Activated naive CD4-positive, alpha-beta T cell treated with Interleukin-2 at 50 U/mL for 16 hours (primary cell): ENCODE results near the gene PML.
"Not testable (repeated sequence)": the region's sequence is repeated elsewhere in the genome, so short reads cannot be mapped to it uniquely, and the experiment has no call there.

ENCODE experiments used
- DNase-seq: peaks from one replicate; pipeline ENCODE4 v3.0.0-alpha.2; 2020

Gene PML

DNA sequence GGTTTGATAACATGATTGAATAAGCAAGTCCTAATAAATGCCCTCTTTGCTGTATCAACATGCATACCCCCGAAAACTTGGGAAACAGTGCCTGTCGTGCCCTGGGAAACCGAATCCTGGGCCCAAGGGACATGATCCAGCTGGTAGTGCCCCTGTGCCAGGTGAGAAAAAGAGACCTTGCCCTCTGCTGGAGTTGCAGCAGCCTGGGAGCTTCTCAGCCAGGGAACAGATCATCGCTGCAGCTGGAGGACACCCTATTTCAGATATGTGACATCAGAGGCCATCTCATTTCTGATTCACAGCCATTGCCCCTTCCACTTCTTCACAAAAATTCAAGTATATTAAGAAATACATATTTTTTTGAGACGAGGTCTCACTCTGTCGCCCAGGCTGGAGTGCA, 34.7 kb upstream of the PML start:
- no peak for DNase-seq

DNA sequence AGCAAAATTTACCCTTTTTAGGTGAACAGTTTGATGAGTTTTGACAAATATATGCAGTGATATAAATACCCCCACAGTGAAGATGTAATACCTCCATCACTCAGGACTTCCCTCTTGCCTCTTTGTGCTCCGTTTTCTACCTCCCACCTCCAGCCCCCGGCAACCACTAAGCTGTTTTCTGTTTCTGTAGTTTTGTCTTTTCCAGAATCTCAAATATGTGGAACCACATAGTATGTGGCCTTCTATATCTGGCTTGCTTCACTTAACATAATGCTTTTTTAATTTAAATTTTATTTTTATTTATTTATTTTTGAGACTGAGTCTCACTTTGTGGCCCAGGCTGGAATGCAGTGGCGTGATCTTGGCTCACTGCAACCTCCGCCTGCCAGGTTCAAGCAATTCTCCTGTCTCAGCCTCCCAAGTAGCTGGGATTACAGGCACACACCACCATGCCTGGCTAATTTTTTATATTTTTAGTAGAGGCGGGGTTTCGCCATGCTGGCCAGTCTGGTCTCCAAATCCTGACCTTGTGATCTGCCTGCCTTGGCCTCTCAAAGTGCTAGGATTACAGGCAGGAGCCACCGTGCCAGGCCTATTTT, 33.9 kb upstream of the PML start:
- not testable (repeated sequence) for DNase-seq

DNA sequence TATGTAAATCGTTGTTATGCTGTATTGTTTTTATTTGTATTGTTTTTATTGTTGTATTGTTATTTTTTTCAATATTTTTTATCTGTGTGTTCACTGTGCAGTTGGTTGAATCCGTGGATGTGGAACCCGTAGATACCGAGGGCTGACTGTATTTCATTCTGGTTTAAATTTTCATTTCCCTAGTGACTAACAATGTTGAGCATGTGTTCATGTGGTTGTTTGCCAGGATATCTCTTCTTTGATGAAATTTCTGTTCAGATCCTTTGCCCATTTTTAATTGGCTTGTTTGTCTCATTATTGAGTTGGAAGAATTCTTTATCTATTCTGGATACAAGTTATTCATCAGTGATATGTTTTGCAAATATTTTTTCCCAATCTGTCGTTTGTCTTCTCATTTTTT, 32.1 kb upstream of the PML start:
- no peak for DNase-seq

DNA sequence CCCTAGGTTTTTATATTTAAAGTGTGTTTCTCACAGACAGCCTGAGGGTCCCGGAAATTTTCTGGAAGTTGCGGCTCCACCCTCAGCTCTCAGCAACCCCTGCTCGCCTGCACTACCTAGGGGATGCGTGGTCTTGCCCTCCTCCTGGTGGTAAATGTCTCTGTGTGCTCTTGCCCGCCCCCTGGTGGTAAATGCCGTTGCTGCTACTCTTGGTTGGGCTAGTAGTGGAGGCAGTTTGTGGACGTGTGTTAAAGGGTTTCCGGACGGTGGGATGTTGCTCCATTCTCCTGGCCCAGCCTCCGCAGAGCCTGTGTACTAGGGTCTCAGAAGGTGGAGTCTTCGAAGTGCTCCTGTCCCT, 29.8 kb upstream of the PML start:
- peak; percentile 87 for DNase-seq

DNA sequence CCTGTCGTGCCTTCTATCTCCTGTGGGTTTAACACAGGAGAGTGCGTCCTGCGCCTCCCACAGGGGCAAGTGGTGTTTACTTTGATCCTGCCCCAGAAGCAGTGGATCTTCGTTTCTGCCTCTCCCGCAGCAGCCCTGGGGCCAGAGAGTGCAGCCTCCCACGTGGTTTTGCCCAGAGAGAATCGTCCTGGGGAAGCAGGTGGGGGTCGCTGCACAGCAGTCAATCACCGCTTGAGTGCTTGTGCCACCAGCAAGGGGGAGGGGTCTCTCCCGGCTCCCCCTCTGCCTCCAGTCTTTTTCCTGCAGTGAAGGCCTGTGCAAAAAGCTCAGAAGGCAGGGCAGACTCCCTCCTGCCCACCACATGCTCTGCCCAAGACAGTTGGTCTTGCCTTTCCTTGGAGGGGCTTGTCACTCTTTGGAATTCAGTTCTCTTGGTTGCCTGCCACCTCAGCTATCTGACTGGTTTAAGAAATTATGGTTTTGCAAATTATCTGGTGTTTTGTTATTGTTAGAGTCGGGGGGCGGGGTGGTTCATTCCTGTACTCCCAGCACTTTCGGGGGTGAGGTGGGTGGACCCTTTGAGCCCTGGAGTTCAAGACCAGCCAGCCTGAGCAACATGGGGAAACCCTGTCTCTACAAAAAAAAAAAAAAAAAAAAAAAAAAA, 29.3 kb upstream of the PML start:
- DNase-seq = peak; percentile 70

DNA sequence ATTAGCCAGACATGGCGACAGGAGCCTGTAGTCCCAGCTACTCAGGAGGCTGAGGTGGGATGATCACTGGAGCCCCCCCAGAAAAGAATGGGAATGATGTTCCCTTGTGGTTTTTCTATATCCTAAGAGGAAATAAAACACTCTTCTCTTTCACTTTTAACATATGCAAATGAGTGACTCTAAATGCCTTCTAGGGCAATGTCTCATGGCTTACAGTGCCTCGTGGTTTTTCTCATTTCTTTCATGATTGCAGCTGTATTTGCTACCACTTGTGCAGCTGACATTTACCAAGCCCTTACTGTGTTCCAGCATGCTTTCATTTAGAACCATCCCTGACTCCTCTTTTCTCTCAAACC, 28.8 kb upstream of the PML start:
- no peak for DNase-seq

DNA sequence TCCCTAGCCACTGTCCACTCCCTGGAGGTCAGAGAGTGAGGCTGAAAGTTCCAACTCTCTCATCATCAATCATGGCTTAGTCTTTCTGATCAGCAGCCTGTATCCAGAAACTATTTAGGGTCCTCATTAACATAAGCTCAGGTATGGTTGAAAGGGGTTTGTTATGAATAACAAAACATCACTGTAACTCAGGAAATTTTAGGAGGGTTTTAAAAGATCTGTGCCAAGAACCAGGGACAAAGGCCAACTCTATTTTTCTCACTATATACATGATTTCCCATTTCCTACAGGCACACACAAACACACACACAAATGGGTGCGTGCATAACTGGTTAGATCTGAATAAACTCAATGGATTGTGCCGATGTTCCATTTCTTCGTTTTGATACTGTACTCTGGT, 26.1 kb upstream of the PML start:
- no peak for DNase-seq

DNA sequence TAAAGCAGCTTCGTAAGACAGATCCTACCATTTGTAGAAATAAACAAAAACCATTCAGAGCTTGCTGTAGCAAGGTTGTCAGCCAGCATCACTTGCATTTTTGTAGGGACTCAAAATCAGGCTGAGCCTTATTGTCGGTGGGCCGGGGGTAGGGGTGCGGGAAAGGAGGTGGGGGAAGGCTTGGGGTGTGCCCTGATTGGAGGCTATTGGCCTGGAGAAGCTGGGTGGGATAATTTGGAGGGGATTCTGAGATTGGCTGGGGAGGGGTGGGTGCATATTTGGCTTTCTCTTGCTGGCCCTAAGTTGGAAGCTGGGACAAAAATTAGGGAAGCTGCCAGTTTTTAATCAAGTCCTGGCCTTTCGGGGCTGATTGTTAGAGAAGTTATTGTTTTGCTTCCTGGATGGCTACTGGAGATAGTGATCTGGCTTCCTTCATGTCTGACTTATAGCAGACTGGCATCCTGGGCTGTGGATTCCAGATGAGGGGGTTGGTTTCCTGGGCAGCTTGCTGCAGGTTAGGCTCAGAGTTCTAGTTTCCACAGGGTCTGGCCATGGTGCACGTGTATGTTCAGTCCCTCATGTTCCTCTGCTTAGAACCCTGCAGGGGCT, 25.3 kb upstream of the PML start:
- no peak for DNase-seq

DNA sequence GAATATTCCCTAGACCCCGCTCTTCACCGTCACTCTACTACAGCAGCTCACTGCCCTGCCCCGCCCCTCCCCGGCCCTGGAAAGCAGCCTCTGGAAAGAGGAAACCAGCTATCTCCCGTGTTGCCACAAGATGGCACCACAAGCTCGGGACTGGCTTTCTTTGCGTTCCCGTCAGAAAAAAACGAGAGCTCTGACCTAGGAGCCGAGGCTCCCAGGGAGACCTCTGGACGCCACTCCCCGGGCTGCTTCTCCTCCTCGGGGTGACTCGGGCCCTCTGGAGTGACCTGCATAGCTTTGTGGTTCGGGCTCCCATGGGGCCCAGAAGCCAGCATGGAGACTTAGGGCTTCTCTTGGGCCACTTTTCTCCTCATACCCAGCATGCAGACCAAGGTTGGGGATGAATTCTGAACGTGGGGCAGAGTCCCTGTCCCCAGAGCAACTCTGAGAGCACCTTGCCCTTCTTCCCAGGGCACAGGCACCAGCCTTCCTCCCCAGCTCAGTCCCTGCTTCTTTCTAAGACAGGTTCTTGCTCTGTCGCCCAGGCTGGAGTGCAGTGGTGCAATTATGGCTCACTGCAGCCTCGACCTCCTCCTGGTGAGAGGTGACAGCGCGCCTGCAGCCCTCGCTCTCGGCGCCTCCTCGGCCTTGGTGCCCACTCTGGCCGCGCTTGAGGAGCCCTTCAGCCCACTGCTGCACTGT, 21.4 kb upstream of the PML start:
- peak; percentile 81 for DNase-seq

DNA sequence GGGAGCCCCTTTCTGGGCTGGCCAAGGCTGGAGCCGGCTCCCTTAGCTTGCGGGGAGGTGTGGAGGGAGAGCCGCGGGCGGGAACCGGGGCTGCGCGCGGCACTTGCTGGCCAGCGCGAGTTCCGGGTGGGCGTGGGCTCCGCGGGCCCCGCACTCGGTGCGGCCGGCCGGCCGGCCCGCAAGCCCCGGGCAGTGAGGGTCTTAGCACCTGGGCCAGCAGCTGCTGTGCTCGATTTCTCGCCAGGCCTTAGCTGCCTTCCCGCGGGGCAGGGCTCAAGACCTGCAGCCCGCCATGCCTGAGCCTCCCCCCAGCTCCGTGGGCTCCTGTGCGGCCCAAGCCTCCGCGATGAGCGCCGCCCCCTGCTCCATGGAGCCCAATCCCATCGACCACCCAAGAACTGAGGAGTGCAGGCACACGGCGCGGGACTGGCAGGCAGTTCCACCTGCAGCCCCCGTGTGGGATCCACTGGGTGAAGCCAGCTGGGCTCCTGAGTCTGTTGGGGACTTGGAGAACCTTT, 20.8 kb upstream of the PML start:
- not testable (repeated sequence) for DNase-seq

DNA sequence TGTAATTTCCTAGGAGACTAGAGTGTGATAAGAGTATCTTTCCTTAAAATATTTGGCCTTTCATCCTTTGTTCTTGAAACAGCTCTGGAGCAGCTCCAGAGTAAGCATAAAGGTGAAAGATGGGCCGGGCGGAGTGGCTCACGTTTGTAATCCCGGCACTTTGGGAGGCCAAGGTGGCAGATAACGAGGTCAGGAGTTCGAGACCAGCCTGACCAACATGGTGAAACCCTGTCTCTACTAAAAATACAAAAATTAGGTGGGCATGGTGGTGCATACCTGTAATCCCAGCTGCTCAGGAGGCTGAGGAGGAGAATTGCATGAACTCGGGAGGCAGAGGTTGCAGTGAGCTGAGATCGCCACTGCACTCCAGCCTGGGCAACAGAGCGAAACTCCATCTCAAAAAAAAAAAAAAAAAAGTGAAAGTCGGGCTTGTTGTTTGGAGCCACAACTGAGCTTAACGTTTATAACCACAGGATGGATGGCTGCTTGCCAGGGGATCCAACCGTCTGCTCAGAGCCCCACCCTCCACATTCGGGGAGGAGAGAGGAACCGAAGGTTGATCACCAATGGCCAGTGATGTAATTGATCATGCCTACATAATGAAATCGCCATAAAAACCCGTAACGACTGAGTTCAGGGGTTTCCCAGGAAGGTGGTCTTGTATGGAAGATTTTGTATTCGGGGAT, 18.9 kb upstream of the PML start:
- not testable (repeated sequence) for DNase-seq

DNA sequence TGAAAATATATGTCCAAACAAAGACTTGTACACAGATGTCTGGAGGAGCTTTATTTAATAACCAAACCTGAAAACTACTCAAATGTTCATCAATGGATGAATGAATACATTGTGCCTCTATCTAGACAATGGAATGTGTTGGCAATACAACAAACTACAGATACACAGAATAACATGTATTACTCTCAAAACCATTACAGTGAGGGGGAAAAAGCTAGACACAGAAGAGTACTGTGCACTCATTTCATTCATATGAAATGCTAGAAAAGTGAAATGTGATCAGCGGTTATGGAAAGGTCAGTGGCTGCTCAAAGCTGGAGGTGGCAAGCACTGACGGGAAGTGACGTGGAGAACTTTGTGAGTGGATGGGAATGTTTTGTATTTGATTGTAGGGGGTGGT, 15.6 kb upstream of the PML start:
- no peak for DNase-seq

DNA sequence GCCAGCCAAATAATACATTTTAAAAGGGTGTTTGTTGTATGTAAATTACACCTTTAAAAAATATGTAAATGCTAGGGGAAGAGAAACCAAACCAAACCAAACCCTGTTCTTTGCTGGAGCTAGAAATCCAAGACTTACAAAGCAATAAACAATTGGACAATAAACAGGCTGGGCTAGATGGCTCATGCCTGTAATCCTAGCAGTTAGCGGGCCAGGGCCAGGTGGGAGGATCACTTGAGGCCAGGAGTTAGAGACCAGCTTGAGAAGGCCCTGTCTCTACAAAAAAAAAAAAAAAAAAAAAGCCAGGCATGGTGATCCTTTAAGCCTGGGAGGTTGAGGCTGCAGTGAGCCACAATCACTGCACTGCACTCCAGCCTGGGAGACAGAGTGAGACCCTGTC, 14.9 kb upstream of the PML start:
- DNase-seq = no peak

DNA sequence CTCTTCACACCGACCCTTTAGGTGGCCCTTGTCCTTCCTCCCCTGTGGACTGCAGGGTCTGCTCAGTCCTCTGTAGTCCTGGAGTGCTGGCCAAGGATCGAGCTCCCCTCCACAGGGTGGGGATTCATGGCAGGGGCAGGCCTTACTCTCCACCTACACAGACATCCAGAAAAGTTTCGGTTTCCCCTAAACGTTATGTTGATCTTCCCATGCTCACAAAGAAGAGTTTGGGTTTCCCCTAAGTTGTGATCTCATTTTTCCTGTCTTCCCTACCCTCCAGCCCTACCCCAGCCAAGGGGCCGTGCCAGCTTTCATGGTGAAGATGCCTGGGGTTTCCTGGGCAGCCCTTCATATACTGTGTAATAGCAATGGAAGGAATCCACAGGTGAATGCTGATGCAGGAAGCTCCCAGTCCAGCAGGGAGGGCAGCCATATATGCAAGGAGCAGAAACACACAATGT, 12.7 kb upstream of the PML start:
- DNase-seq = no peak

DNA sequence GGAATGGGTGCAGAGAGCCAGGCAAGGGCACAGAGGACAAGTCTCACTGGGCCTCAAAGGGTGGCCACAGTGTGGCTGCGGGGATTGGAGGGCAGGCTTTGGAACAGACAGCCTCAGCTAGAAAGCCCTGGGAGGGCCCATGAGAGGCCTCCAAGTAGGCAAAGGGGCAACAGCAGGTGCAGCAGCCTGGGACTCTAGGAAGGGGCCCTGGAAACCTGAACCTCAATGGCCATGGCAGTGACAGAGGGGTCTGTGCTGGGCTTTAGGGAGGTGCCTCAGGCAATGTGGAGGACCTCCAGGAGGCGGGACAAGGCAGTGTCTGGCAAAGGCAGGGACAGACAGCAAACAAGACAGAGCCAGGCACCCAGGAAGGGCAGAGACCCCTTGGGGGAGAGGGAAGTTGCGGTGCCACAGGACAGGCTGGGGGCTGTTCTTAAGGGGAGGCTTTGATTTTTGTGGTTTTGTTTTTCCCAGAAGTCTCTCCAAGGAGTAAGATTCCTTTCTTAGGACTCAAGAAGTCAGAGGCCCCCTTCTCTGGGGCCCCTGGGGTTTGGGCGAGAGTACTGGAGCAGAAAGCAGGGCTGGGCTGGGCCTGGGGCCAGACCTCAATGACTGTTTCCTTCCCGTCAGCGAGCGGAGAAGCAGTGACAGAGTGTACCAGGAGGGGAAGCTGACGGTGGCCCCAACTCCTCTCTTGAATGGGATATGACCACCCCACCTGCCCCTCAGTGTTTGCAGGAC, 12.1 kb upstream of the PML start:
- DNase-seq = no peak

DNA sequence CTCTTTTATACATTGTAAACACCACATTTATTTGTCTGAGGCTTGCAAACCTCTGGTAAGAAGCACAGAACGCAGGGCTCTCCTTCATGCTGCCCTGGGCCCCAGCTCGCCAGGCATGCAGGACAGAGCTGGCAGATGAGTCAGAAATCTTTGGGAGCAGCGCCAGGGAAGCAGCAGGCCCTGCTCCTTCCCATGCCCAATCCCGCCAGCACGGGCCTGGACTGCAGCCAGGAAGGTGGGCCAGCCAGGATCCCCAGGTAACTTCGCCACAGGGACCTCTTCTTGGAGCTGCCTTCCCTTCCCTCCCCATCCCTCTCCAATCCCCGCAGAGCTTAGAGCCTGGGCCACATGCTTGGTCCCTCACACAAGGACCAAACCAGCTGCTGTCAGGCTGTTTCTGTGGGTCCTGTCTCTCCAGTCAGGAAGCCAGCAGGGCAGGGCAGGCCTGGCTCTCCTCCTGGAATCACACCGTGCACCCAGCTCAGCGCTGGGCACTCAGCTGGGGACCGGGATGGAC, 11.2 kb upstream of the PML start:
- DNase-seq = no peak

DNA sequence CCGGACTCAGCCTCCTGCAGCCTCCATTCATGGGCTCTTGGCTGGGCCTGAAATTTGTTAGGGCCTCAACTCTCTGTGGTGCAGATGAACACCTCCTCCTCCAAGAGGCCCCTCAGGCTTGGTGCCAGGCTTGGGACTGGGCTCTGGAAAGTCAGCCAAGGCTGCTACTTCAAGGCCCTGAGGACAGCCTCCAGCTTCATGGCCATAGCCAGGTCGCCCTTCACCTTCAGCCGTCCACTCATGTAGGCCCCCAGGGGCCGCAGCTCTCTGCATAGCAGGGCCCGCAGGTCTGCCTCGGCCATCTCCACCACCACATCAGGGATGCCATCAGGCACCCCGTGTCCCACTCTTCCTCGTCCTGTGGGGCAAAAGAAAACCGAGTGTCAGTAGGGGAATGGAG, 10.7 kb upstream of the PML start:
- no peak for DNase-seq

DNA sequence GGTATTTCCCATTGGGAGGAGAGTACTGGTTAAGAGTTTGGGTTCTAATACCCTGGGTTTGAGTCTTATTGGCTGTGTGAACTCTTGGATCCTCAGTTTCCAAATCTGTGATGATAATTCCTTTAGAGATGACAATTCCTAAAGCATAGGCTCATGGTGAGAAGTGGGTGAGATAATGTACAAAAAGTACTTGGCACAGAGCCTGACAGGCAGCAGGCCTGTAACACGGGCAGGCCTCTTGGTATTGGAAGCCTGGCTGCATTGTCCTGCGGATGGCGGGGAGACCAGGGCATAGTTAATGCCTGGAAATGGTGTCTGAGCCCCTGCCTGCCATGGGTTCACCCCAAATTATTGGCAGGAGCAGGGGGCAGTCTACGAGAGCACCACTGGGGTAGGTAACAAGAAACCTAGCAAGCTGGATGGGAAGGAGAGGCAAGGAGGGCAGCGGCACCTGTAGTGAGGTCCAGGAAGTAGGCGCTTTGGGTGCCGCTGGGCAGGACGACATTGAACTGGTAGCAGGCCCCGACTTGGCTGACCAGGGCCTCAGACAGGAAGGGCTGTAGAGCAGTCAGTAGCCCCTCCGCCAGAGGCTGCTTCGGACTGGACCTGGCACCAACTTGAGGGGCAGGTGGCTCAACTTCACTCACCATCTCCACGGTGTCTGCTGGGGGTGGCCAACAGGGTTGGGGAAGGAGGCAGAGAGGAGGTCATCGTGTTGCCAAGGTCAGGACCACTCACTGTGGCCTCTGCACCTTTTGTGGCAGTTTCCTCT, 10.1 kb upstream of the PML start:
- DNase-seq = no peak

DNA sequence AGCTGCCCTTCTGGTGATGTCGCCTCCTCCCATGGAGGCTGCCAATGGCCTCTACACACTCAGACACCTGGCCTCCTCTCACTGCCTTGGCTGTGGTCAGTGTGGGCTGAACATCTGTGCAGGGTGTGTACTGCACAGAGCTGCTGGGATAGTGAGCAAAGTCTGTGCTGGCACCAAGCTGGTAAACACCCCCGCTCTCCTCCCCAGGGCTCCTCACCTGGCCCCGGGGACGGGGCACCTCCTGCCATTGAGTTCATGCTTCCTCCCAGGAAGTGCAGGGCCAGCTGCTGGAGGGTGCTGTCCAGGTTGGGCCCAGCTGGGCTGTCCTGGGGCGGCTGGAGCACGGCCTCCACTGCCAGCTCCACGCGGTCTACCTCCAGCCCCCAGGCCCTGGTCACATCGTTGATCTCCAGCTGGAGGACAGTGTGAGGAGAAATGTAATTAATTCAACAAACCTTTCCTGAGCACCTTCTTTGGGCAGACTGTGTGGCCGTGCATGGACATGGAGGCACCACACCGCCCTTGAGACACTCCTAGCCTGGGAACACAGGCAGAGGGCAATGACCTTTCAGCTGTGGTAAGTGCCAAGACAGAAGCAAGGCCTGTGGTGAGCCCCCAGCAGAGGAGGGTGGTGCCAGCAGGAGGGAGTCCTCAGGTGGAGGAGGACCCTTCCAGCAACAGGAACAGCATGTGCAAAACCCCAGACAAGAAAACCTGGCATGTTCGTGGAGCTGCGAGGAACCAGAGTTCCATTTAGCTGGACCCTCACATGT, 9.2 kb upstream of the PML start:
- DNase-seq = no peak

DNA sequence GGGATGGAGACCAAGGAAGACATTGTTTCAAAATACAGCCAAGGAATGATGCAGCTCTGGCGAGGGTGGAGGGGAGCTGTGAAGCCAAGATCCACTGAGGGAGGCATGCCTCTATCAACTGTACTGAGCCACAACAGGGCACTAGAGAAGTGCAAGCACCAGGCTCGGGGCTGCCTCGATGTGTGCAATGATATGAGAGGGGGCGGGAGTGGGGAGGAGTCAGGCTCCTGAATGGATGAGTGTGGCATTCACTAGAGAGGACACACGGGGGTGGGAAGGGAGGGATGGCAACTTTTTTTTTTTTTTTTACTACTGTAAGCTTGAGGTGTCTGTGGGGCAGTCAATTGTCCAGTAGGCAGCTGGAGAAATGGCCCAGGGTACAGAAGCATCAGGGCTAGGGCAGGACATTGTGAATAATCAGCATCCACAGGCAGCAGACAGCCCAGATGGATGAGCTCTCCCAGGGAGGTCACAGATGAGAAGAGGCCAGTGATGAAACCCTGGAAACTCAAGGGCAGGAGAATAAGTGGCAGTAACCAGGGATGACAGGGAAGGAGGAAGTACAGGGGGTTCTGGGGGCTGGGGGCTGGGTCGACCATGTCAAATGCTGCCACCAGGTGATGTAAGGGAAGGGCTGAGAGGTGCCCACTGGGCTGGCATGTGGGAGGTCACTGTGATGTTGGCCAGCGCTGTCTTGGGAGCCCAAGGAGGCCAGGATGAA, 8.3 kb upstream of the PML start:
- DNase-seq = no peak
